Testis (tissue), 3 donors: ENCODE results near the gene SHROOM3. TPM values are rescaled to one million over a fixed set of nuclear protein-coding genes. Genes with fewer than 3 reads are reported as not detected.

ENCODE experiments used
- DNase-seq: peaks from one replicate; pipeline ENCODE4 v3.0.0-alpha.2; 2019
- H3K27ac ChIP-seq, 2 donors: fragments of 200-600 bp; sonication (generic); one replicate each; pipeline ENCODE4 v1.5.1; 2019
- H3K27me3 ChIP-seq: fragments of 200-600 bp; sonication (generic); one replicate; pipeline ENCODE4 v1.5.1; 2019
- H3K36me3 ChIP-seq: fragments of 200-600 bp; sonication (generic); one replicate; pipeline ENCODE4 v1.5.1; 2017; ENCODE audit warnings: low read depth; ENCODE audit errors: missing control alignments
- H3K4me1 ChIP-seq: fragments of 200-600 bp; sonication (generic); one replicate; pipeline ENCODE4 v1.5.1; 2019
- H3K4me3 ChIP-seq, 2 donors: fragments of 200-600 bp; sonication (generic); one replicate each; pipeline ENCODE4 v1.5.1; 2017 to 2019
- H3K9me3 ChIP-seq: fragments of 200-600 bp; sonication (generic); one replicate; pipeline ENCODE4 v1.5.1; 2017
- POLR2A ChIP-seq: fragments of 450-650 bp; IDR thresholded peaks from one replicate; pipeline ENCODE4 v1.6.1; 2017; ENCODE audit warnings: antibody characterized with exemption, mild to moderate bottlenecking, moderate library complexity
- WGBS, 2 donors: methylation state at CpG; one replicate each; pipeline ENCODE4 v1.1.5; 2018; 5-methylcytosine and 5-hydroxymethylcytosine counted together
- intact Hi-C: fragments of 100-400 bp; cut with DNase I; formaldehyde crosslinking; loops from one replicate; pipeline ENCODE4 v1.15.1; 2023; ENCODE audit warnings: low total_unique reads
- polyA plus RNA-seq: library from polyadenylated mRNA; stranded (reverse); fragments of 350-450 nt; fragmentation: Illumina TruSeq; extraction: RNeasy Lipid Tissue Mini Kit (QIAGEN cat#74804); gene quantifications from one replicate; pipeline ENCODE4 v1.2.3, GENCODE V29; 2014; ENCODE audit warnings: low read depth, low replicate concordance; ENCODE audit not compliant: insufficient read depth
- total RNA-seq, 2 donors: library from RNA; depleted of rRNA; stranded (reverse); fragments of >200 nt; gene quantifications; one replicate each; pipeline ENCODE4 v1.2.3, GENCODE V29; 2016
- TF ChIP-seq, protein P1 (sequence below), 3 experiments: fragments of 450-650 bp in 2 of 3; fragments of 200-600 bp in 1 of 3; sonication (generic) in 1 of 3; IDR thresholded peaks; one replicate each; pipeline ENCODE4 v1.5.1; 2016 to 2019; ENCODE audit warnings: antibody characterized with exemption in 3 of 3, mild to moderate bottlenecking in 2 of 3, moderate library complexity in 1 of 3

SHROOM3 gene
- total and polyA plus RNA-seq, 3 donors from 2014 or later: 3.9 to 7.2 (median 6.4) TPM

DNA sequence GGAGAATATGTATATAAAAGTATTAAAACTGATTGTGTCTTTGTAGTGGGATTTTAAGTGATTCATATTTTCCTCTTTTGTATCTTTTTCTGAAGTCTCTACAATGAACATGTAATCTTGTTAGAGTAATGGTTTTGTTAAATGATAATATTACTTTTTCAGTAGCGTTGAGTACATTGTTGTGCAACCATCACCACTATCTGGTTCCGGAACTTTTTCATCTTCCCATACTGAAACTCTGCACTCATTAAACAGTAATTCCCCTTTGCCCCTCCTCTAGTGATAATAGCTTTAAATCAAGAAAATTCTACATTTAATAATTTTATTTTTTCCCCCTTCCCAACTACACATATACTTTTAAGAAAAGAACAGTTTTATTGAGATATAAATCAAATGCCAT is 23.3 kb downstream of the SHROOM3 start:
- intact Hi-C loops: no loop called here
- H3K9me3 ChIP-seq: no peaks in the 10 kb centered on the region
- H3K27ac ChIP-seq: no peak overlapping the region
- no peak for DNase-seq
- no peaks in the 10 kb centered on the region for H3K36me3 ChIP-seq
- TF ChIP-seq, protein P1, sequence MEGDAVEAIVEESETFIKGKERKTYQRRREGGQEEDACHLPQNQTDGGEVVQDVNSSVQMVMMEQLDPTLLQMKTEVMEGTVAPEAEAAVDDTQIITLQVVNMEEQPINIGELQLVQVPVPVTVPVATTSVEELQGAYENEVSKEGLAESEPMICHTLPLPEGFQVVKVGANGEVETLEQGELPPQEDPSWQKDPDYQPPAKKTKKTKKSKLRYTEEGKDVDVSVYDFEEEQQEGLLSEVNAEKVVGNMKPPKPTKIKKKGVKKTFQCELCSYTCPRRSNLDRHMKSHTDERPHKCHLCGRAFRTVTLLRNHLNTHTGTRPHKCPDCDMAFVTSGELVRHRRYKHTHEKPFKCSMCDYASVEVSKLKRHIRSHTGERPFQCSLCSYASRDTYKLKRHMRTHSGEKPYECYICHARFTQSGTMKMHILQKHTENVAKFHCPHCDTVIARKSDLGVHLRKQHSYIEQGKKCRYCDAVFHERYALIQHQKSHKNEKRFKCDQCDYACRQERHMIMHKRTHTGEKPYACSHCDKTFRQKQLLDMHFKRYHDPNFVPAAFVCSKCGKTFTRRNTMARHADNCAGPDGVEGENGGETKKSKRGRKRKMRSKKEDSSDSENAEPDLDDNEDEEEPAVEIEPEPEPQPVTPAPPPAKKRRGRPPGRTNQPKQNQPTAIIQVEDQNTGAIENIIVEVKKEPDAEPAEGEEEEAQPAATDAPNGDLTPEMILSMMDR (IDR thresholded peaks at IDR 0.05): no peak
- no peak for TF ChIP-seq POLR2A
- no peak overlapping the region for H3K4me3 ChIP-seq
- no peaks in the 10 kb centered on the region for H3K4me1 ChIP-seq
- 56 to 72% methylated on average over 2 of the region's 2 CpGs for WGBS, 2 donors
- no peaks in the 10 kb centered on the region for H3K27me3 ChIP-seq

DNA sequence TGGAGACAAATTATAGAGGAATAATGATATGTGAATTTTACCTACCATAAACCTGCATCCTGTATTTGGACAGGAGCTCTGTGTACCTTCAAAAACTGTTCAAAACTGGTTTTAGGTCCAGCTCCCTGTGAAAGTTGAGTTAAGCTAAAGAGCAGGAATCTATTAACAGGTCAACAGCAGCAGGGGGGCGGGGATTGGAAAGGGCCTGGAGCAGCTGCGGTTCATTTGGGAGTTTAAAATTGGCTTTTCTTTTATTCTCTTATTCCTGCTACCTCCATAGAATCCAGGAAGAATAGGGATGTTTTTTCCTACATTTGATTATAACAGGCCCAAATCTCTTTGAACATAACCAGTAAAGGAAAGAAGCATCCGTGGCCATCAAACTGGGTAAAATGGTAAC is 23.8 kb downstream of the SHROOM3 start:
- no peaks in the 10 kb centered on the region for H3K4me1 ChIP-seq
- H3K9me3 ChIP-seq: no peaks in the 10 kb centered on the region
- DNase-seq: no peak
- no peak overlapping the region for H3K27ac ChIP-seq
- WGBS, 2 donors: 39 to 47% methylated on average over 3 of the region's 3 CpGs
- TF ChIP-seq, protein P1 (IDR thresholded peaks at IDR 0.05): no peak
- no peak for TF ChIP-seq POLR2A
- intact Hi-C loops: no loop called here
- no peak overlapping the region for H3K4me3 ChIP-seq
- H3K27me3 ChIP-seq: no peaks in the 10 kb centered on the region
- H3K36me3 ChIP-seq: no peaks in the 10 kb centered on the region

DNA sequence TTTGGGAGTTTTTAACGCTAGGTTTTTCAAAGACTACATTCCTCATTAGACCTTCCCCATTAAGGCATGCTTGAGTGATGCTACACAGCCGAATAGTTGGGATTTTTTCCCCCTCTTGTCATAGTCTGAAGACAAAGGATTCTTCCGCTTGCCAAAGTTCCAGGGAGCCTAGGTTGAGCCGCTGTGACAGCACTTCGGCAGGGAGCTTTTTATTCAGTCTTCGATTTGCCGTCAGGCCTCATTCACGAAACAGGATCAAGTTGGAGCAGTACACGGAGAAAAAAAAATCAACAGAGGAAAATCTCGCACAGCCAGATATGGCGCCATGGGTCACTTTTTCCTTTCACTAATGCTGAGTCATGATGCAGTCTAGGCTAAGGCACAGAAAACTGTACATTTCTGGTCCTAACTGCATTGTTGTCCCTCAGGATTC is 24.3 kb downstream of the SHROOM3 start:
- DNase-seq: no peak
- no peaks in the 10 kb centered on the region for H3K9me3 ChIP-seq
- no peak overlapping the region for H3K27ac ChIP-seq
- H3K36me3 ChIP-seq: no peaks in the 10 kb centered on the region
- H3K4me3 ChIP-seq: no peak overlapping the region
- no peaks in the 10 kb centered on the region for H3K27me3 ChIP-seq
- WGBS, 2 donors: 51 to 54% methylated on average over 11 of the region's 11 CpGs
- TF ChIP-seq POLR2A: no peak
- TF ChIP-seq, protein P1 (IDR thresholded peaks at IDR 0.05): no peak
- no peaks in the 10 kb centered on the region for H3K4me1 ChIP-seq
- intact Hi-C loops: no loop called here

DNA sequence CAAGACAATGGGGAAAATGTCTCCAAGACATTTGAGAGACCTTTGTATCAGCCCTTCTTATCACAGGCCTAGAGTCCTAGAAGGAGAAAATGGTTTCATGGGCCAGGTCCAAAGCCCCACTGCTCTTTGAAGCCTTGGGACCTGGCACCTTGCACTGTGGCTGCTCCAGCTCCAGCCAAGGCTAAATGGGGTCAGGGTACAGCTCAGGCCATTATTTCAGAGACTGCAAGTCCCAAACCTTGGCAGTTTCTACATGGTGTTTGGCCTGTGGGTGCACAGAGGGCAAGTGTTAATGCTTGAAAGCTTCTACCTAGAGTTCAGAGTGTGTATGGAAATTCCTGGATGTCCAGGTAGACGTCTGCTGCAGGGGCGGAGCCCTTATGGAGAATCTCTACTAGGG is 28.5 kb downstream of the SHROOM3 start:
- Histone ChIP-seq H3K4me3 (no peak overlapping the region), H3K27me3 (no peaks in the 10 kb centered on the region), H3K9me3 (no peaks in the 10 kb centered on the region), H3K4me1 (no peaks in the 10 kb centered on the region), H3K36me3 (no peaks in the 10 kb centered on the region), H3K27ac (no peak overlapping the region)
- intact Hi-C loops: no loop called here
- TF ChIP-seq, protein P1 (IDR thresholded peaks at IDR 0.05): no peak
- no peak for TF ChIP-seq POLR2A
- WGBS, 2 donors: 94% methylated on average over 2 of the region's 2 CpGs; no CpG with 5 or more reads in 1 of the 2 donors
- no peak for DNase-seq

DNA sequence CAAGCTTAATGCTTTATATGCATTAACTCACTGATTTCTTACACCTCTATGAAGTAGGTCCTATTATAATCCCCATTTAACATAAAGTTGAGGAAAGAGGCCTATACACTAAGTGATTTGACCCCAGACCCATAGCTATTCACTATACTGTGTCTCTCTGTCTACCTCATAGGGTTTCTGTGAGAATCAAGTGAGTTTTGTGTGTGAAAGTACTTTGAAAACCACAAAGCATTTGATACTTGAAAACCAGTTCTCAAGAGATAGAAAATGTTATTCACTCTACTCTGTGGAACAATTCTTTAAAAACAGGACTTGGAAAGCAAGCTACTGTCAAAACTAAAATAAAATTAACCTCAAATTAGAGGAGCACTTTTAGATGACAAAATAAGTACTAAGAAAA is 35.0 kb downstream of the SHROOM3 start:
- no peak overlapping the region for H3K27ac ChIP-seq
- intact Hi-C loops: no loop called here
- TF ChIP-seq POLR2A: no peak

More for the DNA sequence above, 35.0 kb downstream of the SHROOM3 start:
- Histone ChIP-seq H3K4me1 (no peaks in the 10 kb centered on the region), H3K4me3 (no peak overlapping the region), H3K9me3 (no peaks in the 10 kb centered on the region), H3K27me3 (no peaks in the 10 kb centered on the region), H3K36me3 (no peaks in the 10 kb centered on the region)
- no peak for DNase-seq
